Hepatocyte (in vitro differentiated cells): ENCODE data around the gene HIC2. TPM values are rescaled to one million over a fixed set of nuclear protein-coding genes. Genes with fewer than 3 reads are reported as not detected.
A peak's percentile ranks its signal among the peaks of the same experiment; 100 is the strongest.
"Not testable (repeated sequence)": the region's sequence is repeated elsewhere in the genome, so short reads cannot be mapped to it uniquely, and the experiment has no call there.

ENCODE experiments used
- DNase-seq: peaks from one replicate; pipeline ENCODE4 v3.0.0-alpha.2; 2016; ENCODE audit warnings: low spot score
- H2AFZ ChIP-seq: fragments of 200-600 bp; sonication (generic); 2 replicates; pipeline ENCODE4 v1.6.0; 2016; ENCODE audit warnings: antibody characterized with exemption, mild to moderate bottlenecking
- H3K27ac ChIP-seq: fragments of 200-600 bp; sonication (generic); 2 replicates; pipeline ENCODE4 v1.5.1; 2016; ENCODE audit warnings: mild to moderate bottlenecking
- H3K27me3 ChIP-seq: fragments of 200-600 bp; sonication (generic); 2 replicates; pipeline ENCODE4 v1.6.1; 2016
- H3K36me3 ChIP-seq: fragments of 200-600 bp; sonication (generic); replicated peaks from 2 replicates; pipeline ENCODE4 v1.5.1; 2016; ENCODE audit warnings: low read depth; ENCODE audit not compliant: insufficient read depth
- H3K4me1 ChIP-seq: fragments of 200-600 bp; sonication (generic); 2 replicates; pipeline ENCODE4 v1.5.1; 2016; ENCODE audit warnings: mild to moderate bottlenecking, moderate library complexity; ENCODE audit not compliant: insufficient read depth
- H3K4me2 ChIP-seq: fragments of 200-600 bp; sonication (generic); 2 replicates; pipeline ENCODE4 v1.6.0; 2016
- H3K4me3 ChIP-seq: fragments of 200-600 bp; sonication (generic); 2 replicates; pipeline ENCODE4 v1.5.1; 2016; ENCODE audit warnings: mild to moderate bottlenecking
- H3K79me2 ChIP-seq: fragments of 200-600 bp; sonication (generic); 2 replicates; pipeline ENCODE4 v1.6.0; 2017; ENCODE audit warnings: mild to moderate bottlenecking
- H3K9me2 ChIP-seq: fragments of 200-600 bp; sonication (generic); replicated peaks from 2 replicates; pipeline ENCODE4 v1.6.0; 2017; ENCODE audit warnings: mild to moderate bottlenecking; ENCODE audit not compliant: insufficient read depth
- H3K9me3 ChIP-seq: fragments of 200-600 bp; sonication (generic); 2 replicates; pipeline ENCODE4 v1.5.1; 2016; ENCODE audit warnings: low read depth, mild to moderate bottlenecking
- H4K20me1 ChIP-seq: fragments of 200-600 bp; sonication (generic); 2 replicates; pipeline ENCODE4 v1.6.0; 2016; ENCODE audit warnings: mild to moderate bottlenecking; ENCODE audit not compliant: insufficient read depth, poor library complexity, severe bottlenecking
- WGBS: methylation state at CpG from one replicate; pipeline ENCODE4 v1.1.6; 2016; ENCODE audit warnings: low lambda C conversion rate; ENCODE audit errors: missing lambda C conversion rate; 5-methylcytosine and 5-hydroxymethylcytosine counted together
- polyA plus RNA-seq: library from polyadenylated mRNA; unstranded; fragments of >200 nt; fragmentation: Nextera tagmentation; extraction: Ambion mirVana; gene quantifications from 2 replicates; pipeline ENCODE4 v1.2.1, GENCODE V29; 2016
- total RNA-seq: library from RNA; depleted of rRNA; stranded (reverse); fragments of >200 nt; gene quantifications from 2 replicates; pipeline ENCODE4 v1.2.3, GENCODE V29; 2014

Gene HIC2, protein sequence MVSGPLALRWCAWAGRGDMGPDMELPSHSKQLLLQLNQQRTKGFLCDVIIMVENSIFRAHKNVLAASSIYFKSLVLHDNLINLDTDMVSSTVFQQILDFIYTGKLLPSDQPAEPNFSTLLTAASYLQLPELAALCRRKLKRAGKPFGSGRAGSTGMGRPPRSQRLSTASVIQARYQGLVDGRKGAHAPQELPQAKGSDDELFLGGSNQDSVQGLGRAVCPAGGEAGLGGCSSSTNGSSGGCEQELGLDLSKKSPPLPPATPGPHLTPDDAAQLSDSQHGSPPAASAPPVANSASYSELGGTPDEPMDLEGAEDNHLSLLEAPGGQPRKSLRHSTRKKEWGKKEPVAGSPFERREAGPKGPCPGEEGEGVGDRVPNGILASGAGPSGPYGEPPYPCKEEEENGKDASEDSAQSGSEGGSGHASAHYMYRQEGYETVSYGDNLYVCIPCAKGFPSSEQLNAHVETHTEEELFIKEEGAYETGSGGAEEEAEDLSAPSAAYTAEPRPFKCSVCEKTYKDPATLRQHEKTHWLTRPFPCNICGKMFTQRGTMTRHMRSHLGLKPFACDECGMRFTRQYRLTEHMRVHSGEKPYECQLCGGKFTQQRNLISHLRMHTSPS
- total RNA-seq: 16.9 and 21.2 TPM in 2 replicates
- 9.4 and 11.4 TPM in 2 replicates for polyA plus RNA-seq

DNA sequence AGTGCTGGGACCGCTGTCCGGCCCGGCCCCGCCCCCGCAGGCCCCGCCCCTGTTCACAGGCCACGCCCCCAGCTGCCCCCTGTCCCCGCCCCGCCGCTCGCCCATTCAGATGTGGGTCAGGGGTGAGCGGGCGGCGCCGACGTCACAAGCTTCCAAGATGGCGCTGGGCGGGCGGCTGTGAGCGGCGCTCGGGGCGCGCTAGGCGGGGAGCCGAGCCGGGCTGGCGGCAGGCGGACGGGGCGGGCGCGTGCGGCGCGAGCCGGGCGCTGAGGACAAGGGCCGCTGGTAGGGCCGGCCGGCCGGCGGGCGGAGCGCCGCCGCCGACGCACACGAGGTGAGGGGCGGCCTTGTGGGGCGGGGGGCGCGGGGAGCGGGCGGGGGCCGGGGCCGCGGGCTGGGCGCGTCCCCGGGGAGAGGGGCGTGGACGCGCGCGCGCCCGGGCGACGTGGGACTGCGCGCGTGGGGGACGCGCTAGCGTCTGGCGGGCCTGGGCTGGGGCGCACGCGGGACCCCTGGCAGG lies at the start of gene HIC2:
Gene HIC2 (plus strand): TSS at position 145 of the 520 bp plus-strand sequence. CDS start 25,461 bp downstream, outside the sequence.
- peak within 1 kb of the TSS; percentile 74 for H3K27ac ChIP-seq
- under 1% methylated on average over 24 of the region's 81 CpGs for WGBS

DNA sequence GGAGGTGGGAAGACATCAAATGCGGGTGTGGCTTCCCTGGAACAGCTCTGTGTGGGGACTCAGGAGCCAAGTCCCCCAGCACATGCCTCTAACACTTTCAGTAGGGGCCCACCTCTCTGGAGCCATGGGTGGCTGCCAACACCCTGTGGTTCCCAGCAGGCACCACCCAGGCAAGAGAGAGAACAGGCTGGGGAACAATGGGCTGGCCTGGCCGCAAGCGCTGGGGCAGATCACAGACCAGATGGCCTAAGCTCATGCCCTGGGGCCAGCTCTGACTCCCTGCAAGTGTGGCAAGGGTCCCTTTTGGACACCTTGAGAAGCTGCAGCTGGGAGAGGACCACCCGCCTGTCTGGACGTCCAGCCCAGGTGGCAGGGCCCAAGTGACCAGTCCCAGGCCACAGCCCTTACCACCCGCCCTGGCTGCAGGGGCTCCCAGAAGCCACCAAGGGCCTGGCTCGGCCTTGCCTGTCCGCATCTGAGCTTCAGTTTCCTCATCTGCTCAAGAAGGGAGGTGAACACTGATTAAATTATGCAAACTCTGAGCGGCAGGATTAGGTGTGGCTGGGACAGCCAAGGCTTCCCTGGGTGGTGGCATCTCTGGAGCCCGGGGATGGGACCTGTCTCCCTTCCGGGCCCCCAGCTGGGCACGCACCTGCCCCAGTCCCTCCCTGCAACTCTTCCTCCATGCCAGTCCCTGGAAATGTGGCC lies 48.4 kb upstream of the HIC2 start:
- WGBS: 100% methylated on average over 2 of the region's 12 CpGs
- peak; percentile 0 for DNase-seq
- H3K4me1 ChIP-seq: not testable (repeated sequence)

More for the DNA sequence above, at the start of gene HIC2:
- H3K9me3 ChIP-seq, H3K79me2 ChIP-seq, H3K9me2 ChIP-seq, H3K4me1 ChIP-seq, DNase-seq, H4K20me1 ChIP-seq, H3K4me3 ChIP-seq, H3K27me3 ChIP-seq, H3K36me3 ChIP-seq, H2AFZ ChIP-seq: not testable (repeated sequence)
- peak within 1 kb of the TSS; percentile 72 for H3K4me2 ChIP-seq

GRCh38 chr22:21375880-21376279 lies 41.3 kb upstream of the HIC2 start:
- not testable (repeated sequence) for H3K79me2 ChIP-seq, H3K27me3 ChIP-seq, H2AFZ ChIP-seq, H3K36me3 ChIP-seq, DNase-seq, H3K27ac ChIP-seq, H3K4me3 ChIP-seq, H3K9me2 ChIP-seq, H3K9me3 ChIP-seq, H3K4me1 ChIP-seq, H4K20me1 ChIP-seq, H3K4me2 ChIP-seq
- no CpG with 5 or more reads among the region's 4 CpGs for WGBS

More for the DNA sequence above, 48.4 kb upstream of the HIC2 start:
- not testable (repeated sequence) for H3K4me2 ChIP-seq, H3K9me2 ChIP-seq, H2AFZ ChIP-seq, H3K9me3 ChIP-seq, H3K36me3 ChIP-seq, H3K4me3 ChIP-seq, H3K79me2 ChIP-seq, H4K20me1 ChIP-seq, H3K27ac ChIP-seq, H3K27me3 ChIP-seq

GRCh38 chr22:21383701-21384467 lies 33.3 kb upstream of the HIC2 start, which contains the start of gene RIMBP3B:
TSS of gene RIMBP3B (plus strand) at chr22:21383751. CDS start at chr22:21383859, 108 bp downstream.
- not testable (repeated sequence) for H3K9me2 ChIP-seq, H3K36me3 ChIP-seq, H3K27me3 ChIP-seq, H4K20me1 ChIP-seq, H3K27ac ChIP-seq, H3K79me2 ChIP-seq, DNase-seq, H3K9me3 ChIP-seq, H3K4me1 ChIP-seq, H3K4me3 ChIP-seq, H3K4me2 ChIP-seq, H2AFZ ChIP-seq
- no CpG with 5 or more reads among the region's 91 CpGs for WGBS

GRCh38 chr22:21384468-21385357 lies 32.5 kb upstream of the HIC2 start:
- not testable (repeated sequence) for H3K27me3 ChIP-seq, H3K79me2 ChIP-seq, H2AFZ ChIP-seq, H3K9me3 ChIP-seq, DNase-seq, H3K9me2 ChIP-seq, H3K4me1 ChIP-seq, H3K4me3 ChIP-seq, H4K20me1 ChIP-seq, H3K36me3 ChIP-seq, H3K4me2 ChIP-seq, H3K27ac ChIP-seq
- no CpG with 5 or more reads among the region's 79 CpGs for WGBS

- not testable (repeated sequence) for H3K4me2 ChIP-seq, H3K36me3 ChIP-seq, H3K27me3 ChIP-seq, H3K9me2 ChIP-seq, H3K4me1 ChIP-seq, H3K9me3 ChIP-seq, H3K27ac ChIP-seq, H3K79me2 ChIP-seq, H3K4me3 ChIP-seq, H2AFZ ChIP-seq, DNase-seq, H4K20me1 ChIP-seq
- no CpG with 5 or more reads among the region's 7 CpGs for WGBS
Observed at GRCh38 chr22:21389480-21389879, 27.7 kb upstream of the HIC2 start.

GRCh38 chr22:21390013-21390412 lies 27.2 kb upstream of the HIC2 start:
- not testable (repeated sequence) for DNase-seq, H3K27me3 ChIP-seq, H4K20me1 ChIP-seq, H3K4me1 ChIP-seq, H2AFZ ChIP-seq, H3K9me3 ChIP-seq, H3K36me3 ChIP-seq, H3K9me2 ChIP-seq, H3K4me2 ChIP-seq, H3K4me3 ChIP-seq, H3K27ac ChIP-seq, H3K79me2 ChIP-seq
- WGBS: no CpG with 5 or more reads among the region's 9 CpGs
